NCI-H1436 treated with DMSO at 0.1 percent for 48 hours (cell line): ENCODE results near the gene ATP5MK.
"Not testable (repeated sequence)": the region's sequence is repeated elsewhere in the genome, so short reads cannot be mapped to it uniquely, and the experiment has no call there.

Source experiments
- DNase-seq: peaks from one replicate; lab custom pipeline; 2025; lab: John Stamatoyannopoulos, UW

The ATP5MK gene

DNA sequence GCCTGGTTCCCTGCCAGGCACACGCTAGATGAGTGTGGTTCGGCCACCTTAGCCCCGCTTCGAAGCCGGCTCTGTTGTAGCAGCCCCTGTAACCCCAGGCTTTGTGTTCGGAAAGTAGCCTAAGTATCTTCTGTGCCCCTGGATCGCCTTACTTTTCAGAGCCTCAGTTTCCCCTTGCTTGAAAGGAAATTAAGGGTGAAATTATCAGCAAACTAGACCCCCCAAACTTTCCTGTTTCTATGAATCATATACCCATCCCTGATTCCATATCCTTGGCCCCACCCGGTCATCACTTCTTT lies 463 bp upstream of the ATP5MK start:
- no peak for DNase-seq

DNA sequence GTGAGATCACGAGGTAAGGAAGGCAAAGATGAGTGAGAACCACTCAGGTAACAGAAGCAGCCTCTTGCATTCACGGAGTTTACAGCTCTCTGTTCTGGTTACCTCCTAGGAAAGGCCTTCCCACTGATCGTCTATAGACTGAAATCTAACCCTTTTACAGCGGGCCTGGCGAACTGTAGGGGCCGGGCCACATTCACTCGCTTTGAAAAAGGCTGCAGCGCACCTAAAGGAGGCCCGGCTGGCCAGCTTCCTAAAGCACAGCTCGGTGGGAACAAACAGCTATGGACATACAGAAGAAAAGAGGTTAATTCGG lies 565 bp downstream of the ATP5MK start:
- DNase-seq, result no peak

- no peak for DNase-seq
These were observed 2.1 kb downstream of the ATP5MK start for GRCh38 chr10:103394180-103394579.

DNA sequence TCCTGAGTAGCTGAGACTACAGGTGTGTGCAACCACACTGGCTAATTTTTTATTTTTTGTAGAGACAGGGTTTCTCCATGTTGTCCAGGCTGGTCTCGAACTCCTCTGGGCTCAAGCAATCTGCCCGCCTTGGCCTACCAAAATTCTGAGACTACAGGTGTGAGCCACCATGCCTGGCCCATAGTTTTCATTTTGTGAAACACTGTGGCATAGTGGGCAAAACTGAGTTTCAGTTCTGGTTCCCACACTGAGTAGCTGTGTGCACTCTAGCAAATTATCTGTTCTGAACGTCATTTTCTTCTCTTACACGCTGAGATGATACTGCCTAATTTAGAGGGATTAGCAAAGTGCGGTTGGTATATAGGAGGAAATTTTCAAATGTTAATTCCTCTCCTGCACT lies 13.5 kb downstream of the ATP5MK start:
- DNase-seq, result no peak

DNA sequence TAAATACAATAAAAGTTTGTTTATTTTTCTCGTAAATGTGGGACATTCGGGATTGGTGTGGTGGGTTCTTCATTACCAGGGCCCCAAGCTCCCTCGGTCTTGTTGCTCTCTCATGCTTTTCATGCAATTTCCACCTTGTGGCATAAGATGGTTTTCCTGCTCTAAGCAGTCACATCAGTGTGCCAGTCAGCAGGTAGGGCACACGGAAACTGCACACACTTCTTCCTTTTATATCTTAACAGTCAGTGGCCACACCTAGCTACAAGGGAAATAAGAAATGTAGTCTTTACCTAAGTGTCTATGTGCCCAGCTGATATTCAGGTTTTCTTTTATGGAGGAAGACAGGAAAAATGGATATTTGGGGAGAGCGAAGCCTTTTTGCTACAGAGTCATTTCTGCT lies 22.0 kb downstream of the ATP5MK start:
- no peak for DNase-seq

- no peak for DNase-seq
These were observed 22.7 kb downstream of the ATP5MK start for GRCh38 chr10:103373544-103373943.

GRCh38 chr10:103367782-103368518 lies 28.3 kb downstream of the ATP5MK start, which contains the start of gene TAF5:
TAF5 (plus strand) TSS chr10:103367976; CDS start chr10:103367990, 14 bp downstream.
- peak; percentile 92 for DNase-seq

- no peak for DNase-seq
These were observed 28.9 kb downstream of the ATP5MK start for GRCh38 chr10:103367379-103367781.

DNA sequence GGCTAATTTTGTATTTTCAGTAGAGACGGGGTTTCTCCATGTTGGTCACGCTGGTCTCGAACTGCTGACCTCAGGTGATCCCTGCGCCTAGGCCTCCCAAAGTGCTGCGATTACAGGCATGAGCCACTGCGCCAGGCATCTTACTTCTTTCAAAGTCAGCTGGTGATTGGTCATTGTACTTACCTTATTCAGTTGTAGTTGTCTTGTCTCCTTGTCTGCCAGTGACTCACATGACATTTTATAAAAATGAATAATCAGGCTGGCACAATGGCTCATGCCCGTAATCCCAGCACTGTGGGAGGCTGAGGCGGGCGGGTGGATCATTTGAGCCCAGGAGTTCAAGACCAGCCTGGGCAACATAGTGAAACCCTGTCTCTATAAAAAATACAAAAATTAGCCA lies 35.5 kb downstream of the ATP5MK start:
- DNase-seq, result not testable (repeated sequence)

GRCh38 chr10:103359493-103359892 lies 36.8 kb downstream of the ATP5MK start:
- not testable (repeated sequence) for DNase-seq

DNA sequence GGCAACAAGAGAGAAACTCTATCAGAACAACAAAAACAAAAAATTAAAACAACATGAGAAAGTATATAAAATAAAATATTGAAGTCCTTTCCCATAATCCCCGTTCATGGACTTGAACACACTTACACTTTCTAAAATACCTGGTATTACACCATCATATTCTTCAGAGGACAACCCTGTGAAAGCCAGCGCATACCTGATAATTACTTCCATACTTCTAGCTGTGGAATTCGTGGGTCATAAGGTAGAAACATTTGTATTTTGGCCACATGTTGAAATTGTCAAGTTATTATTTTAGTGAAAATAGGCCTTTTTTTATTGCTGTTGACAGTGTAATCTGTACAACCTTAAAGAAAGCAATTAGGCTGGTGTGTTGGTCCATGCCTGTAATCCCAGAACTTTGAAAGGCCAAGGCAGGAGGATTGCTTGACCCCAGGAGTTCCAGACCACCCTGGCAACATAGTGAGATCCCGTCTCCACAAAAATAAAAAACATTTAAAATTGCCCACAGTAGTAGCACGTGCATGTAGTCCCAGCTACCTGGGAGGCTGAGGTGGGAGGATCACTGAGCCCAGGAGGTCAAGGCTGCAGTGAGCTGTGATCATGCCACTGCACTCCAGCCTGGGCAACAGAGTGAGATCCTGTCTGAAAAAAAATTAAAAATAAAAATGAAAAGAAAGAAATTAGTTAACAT lies 40.2 kb downstream of the ATP5MK start:
- DNase-seq, result no peak

DNA sequence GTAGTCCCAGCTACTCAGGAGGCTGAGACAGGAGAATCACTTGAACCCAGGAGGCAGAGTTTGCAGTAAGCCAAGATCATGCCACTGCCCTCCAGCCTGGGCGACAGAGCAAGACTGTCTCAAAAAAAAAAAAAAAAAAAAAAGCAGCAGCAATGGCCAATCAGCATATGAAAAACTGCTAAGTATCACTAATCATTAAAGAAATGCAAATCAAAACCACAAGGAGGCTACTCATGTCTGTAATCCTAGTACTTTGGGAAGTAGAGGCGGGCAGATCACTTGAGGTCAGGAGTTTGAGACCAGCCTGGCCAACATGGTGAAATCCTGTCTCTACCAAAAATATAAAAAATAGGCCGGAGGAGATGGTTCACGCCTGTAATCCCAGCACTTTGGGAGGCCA lies 41.7 kb downstream of the ATP5MK start:
- DNase-seq, result not testable (repeated sequence)

DNA sequence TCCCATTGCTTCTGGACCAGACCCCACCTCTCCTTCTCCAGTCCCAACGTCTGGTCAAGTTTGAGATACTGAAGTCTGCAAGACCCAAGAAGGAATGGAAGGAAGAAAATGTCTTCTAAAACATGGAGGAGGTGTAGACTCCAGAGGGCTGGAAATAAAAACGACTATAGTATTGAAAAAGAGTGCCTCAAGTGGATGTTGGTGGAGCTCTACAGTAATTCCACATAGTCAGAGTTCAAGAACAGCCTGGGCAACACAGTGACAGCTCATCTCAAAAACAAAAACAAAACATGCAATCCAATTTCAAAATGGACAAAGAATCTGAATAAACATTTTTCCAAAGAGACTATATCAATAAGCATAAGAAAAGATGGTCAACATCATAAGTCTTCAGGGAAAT lies 43.0 kb downstream of the ATP5MK start:
- DNase-seq, result no peak

GRCh38 chr10:103350517-103351260 lies 45.6 kb downstream of the ATP5MK start, which contains the start of gene PCGF6:
PCGF6 (minus strand) TSS chr10:103351140; CDS start chr10:103351066, 74 bp downstream.
- no peak for DNase-seq

- DNase-seq, result no peak
These were observed 46.1 kb downstream of the ATP5MK start for GRCh38 chr10:103350175-103350516.
